ENCODE data around the gene PSMB7.

- TF ChIP-seq CTCF (IDR thresholded peaks at IDR 0.05): no peak
- TF ChIP-seq POLR2A (IDR thresholded peaks at IDR 0.05): no peak
Observed at GRCh38 chr9:124389146-124389939, 25.9 kb downstream of the PSMB7 start.
